GM12864 (cell line): ENCODE results near the gene PPP6R1.

Source experiments
- DNase-seq: peaks from one replicate; pipeline ENCODE4 v3.0.0-alpha.2; 2011; ENCODE audit warnings: low read depth
- H3K4me3 ChIP-seq: 2 replicates; pipeline ENCODE4 v1.5.1; 2011; ENCODE audit warnings: mild to moderate bottlenecking, low read depth, low read length, control low read depth
- CTCF ChIP-seq: IDR thresholded peaks from 2 replicates; pipeline ENCODE4 v1.5.1; 2011; ENCODE audit warnings: low read depth, mild to moderate bottlenecking, moderate library complexity, low read length, control low read depth, inconsistent platforms; ENCODE audit errors: missing control alignments

Gene PPP6R1

GRCh38 chr19:55273978-55274707 lies 15.3 kb upstream of the PPP6R1 start:
- TF ChIP-seq CTCF: no peak
- no peak overlapping the region for H3K4me3 ChIP-seq
- DNase-seq: no peak

GRCh38 chr19:55272142-55272541 lies 13.3 kb upstream of the PPP6R1 start:
- H3K4me3 ChIP-seq: no peak overlapping the region
- DNase-seq: no peak
- TF ChIP-seq CTCF: no peak

GRCh38 chr19:55270172-55270942 lies 11.5 kb upstream of the PPP6R1 start:
- no peak for DNase-seq
- no peak for TF ChIP-seq CTCF

GRCh38 chr19:55269299-55269698 lies 10.5 kb upstream of the PPP6R1 start:
- no peak for DNase-seq
- no peak overlapping the region for H3K4me3 ChIP-seq
- TF ChIP-seq CTCF: no peak

More at GRCh38 chr19:55270172-55270942, 11.5 kb upstream of the PPP6R1 start:
- no peak overlapping the region for H3K4me3 ChIP-seq

- no peak overlapping the region for H3K4me3 ChIP-seq
- DNase-seq: no peak
- no peak for TF ChIP-seq CTCF
Observed at GRCh38 chr19:55266840-55267239, 8.0 kb upstream of the PPP6R1 start.

- no peak overlapping the region for H3K4me3 ChIP-seq
- DNase-seq: no peak
- TF ChIP-seq CTCF: no peak
Observed at GRCh38 chr19:55266404-55266803, 7.6 kb upstream of the PPP6R1 start.
